IMR-90 (cell line): ENCODE data around the gene BCL6. TPM values are rescaled to one million over a fixed set of nuclear protein-coding genes. Genes with fewer than 3 reads are reported as not detected.

Experiments
- ATAC-seq: fragments of 200-7000 bp; cut with Tn5 transposase; 2 replicates; pipeline ENCODE4 v1.9.1; 2020; ENCODE audit warnings: low read depth, mild to moderate bottlenecking, moderate library complexity
- BruUV-seq: library from RNA; stranded (reverse); fragments of 400-500 nt; replicated peaks from 2 replicates; lab custom pipeline; 2021; lab: Mats Ljungman, UMichigan
- CTCF ChIA-PET: fragments of 300-600 bp; formaldehyde crosslinking; extraction: SDS; loops from one replicate; lab custom pipeline; 2021; ENCODE audit warnings: antibody characterized with exemption; lab: Yijun Ruan, JAX
- POLR2A ChIA-PET: fragments of 300-600 bp; sonication (Branson Sonifier 250); formaldehyde crosslinking; loops from one replicate; lab custom pipeline; 2022; ENCODE audit warnings: antibody characterized with exemption; ENCODE audit not compliant: unreplicated experiment; lab: Charles Lee
- DNase-seq: peaks from one replicate; pipeline ENCODE4 v3.0.0; 2013
- H2AFZ ChIP-seq: replicated peaks from 2 replicates; pipeline ENCODE3; 2013; ENCODE audit warnings: low read length, mild to moderate bottlenecking; ENCODE audit not compliant: poor library complexity
- H2AK5ac ChIP-seq: 2 replicates; pipeline ENCODE4 v1.6.1; 2013; ENCODE audit warnings: low read depth, low read length, inconsistent platforms
- H2AK9ac ChIP-seq: replicated peaks from 2 replicates; pipeline ENCODE3; 2013; ENCODE audit warnings: mild to moderate bottlenecking, low read depth, low read length, moderate library complexity; ENCODE audit not compliant: poor library complexity
- H2BK120ac ChIP-seq: 2 replicates; pipeline ENCODE4 v1.6.1; 2013; ENCODE audit warnings: low read depth, low read length, inconsistent platforms
- H2BK15ac ChIP-seq: 3 replicates; pipeline ENCODE4 v1.6.1; 2013; ENCODE audit warnings: low read depth, low read length, inconsistent platforms
- H2BK20ac ChIP-seq: 2 replicates; pipeline ENCODE4 v1.6.1; 2013; ENCODE audit warnings: low read depth, mild to moderate bottlenecking, inconsistent platforms, low read length, moderate library complexity
- H2BK5ac ChIP-seq: 2 replicates; pipeline ENCODE4 v1.6.1; 2013; ENCODE audit warnings: mild to moderate bottlenecking, low read depth, low read length, inconsistent platforms; ENCODE audit not compliant: poor library complexity, severe bottlenecking
- H3K14ac ChIP-seq: replicated peaks from 2 replicates; pipeline ENCODE4 v1.6.1; 2013; ENCODE audit warnings: low read depth, low read length, inconsistent platforms
- H3K18ac ChIP-seq: 2 replicates; pipeline ENCODE4 v1.6.1; 2013; ENCODE audit warnings: low read depth, low read length, control low read depth
- H3K23ac ChIP-seq: 2 replicates; pipeline ENCODE4 v1.6.1; 2013; ENCODE audit warnings: low read depth, low read length, inconsistent platforms
- H3K27ac ChIP-seq: 2 replicates; pipeline ENCODE4 v1.5.1; 2013; ENCODE audit warnings: mild to moderate bottlenecking, control low read depth, low read length; ENCODE audit not compliant: insufficient read depth
- H3K27me3 ChIP-seq: 2 replicates; pipeline ENCODE4 v1.6.1; 2013; ENCODE audit warnings: low read length; ENCODE audit not compliant: control insufficient read depth, insufficient read depth
- H3K36me3 ChIP-seq: 2 replicates; pipeline ENCODE4 v1.6.1; 2013; ENCODE audit warnings: low read length, mixed read lengths; ENCODE audit not compliant: control insufficient read depth, insufficient read depth
- H3K4ac ChIP-seq: 2 replicates; pipeline ENCODE4 v1.6.1; 2013; ENCODE audit warnings: low read depth, low read length, inconsistent platforms
- H3K4me1 ChIP-seq: 2 replicates; pipeline ENCODE4 v1.6.1; 2013; ENCODE audit warnings: low read length, mixed read lengths; ENCODE audit not compliant: control insufficient read depth, insufficient read depth
- H3K4me2 ChIP-seq: 2 replicates; pipeline ENCODE4 v1.6.1; 2013; ENCODE audit warnings: low read depth, mild to moderate bottlenecking, control low read depth, low read length, moderate library complexity
- H3K4me3 ChIP-seq: 2 replicates; pipeline ENCODE4 v1.5.1; 2013; ENCODE audit warnings: low read depth, mild to moderate bottlenecking, control low read depth, low read length, moderate library complexity; ENCODE audit not compliant: insufficient read depth
- H3K56ac ChIP-seq: 2 replicates; pipeline ENCODE4 v1.6.1; 2013; ENCODE audit warnings: low read length, inconsistent platforms; ENCODE audit not compliant: insufficient read depth; ENCODE audit errors: extremely low read depth
- H3K79me1 ChIP-seq, 2 experiments: 2 replicates each; pipeline ENCODE4 v1.6.1; 2013; ENCODE audit warnings: low read length in 2 of 2, inconsistent platforms in 1 of 2, low read depth in 1 of 2
- H3K9ac ChIP-seq: 2 replicates; pipeline ENCODE4 v1.6.1; 2013; ENCODE audit warnings: low read depth, low read length, control low read depth
- H3K9me1 ChIP-seq: 2 replicates; pipeline ENCODE4 v1.6.1; 2013; ENCODE audit warnings: low read length, inconsistent platforms; ENCODE audit not compliant: insufficient read depth
- H3K9me3 ChIP-seq: 2 replicates; pipeline ENCODE4 v1.6.1; 2013; ENCODE audit warnings: low read length; ENCODE audit not compliant: control insufficient read depth, insufficient read depth
- H4K20me1 ChIP-seq: 2 replicates; pipeline ENCODE4 v1.6.1; 2013; ENCODE audit warnings: low read length, inconsistent platforms; ENCODE audit not compliant: insufficient read depth
- H4K5ac ChIP-seq: 2 replicates; pipeline ENCODE4 v1.6.1; 2013; ENCODE audit warnings: mild to moderate bottlenecking, low read depth, low read length, control low read depth
- H4K8ac ChIP-seq, 2 experiments: 2 replicates each; pipeline ENCODE4 v1.6.1; 2013; ENCODE audit warnings: low read depth in 2 of 2, low read length in 2 of 2, control low read depth in 1 of 2, inconsistent platforms in 1 of 2
- H4K91ac ChIP-seq: 2 replicates; pipeline ENCODE4 v1.6.1; 2013; ENCODE audit warnings: low read depth, low read length, inconsistent platforms; ENCODE audit not compliant: insufficient read depth
- CHD1 ChIP-seq: IDR thresholded peaks from 2 replicates; pipeline ENCODE4 v1.6.1; 2012; ENCODE audit warnings: low read depth, low read length, improper control_type of control experiment
- FOS ChIP-seq: fragments of 150-350 bp; IDR thresholded peaks from 2 replicates; pipeline ENCODE4 v1.6.1; 2016; ENCODE audit warnings: low read depth, low read length
- MAZ ChIP-seq: IDR thresholded peaks from 2 replicates; pipeline ENCODE4 v1.6.1; 2012; ENCODE audit warnings: low read depth, mild to moderate bottlenecking, low read length, improper control_type of control experiment, moderate library complexity, borderline replicate concordance
- MXI1 ChIP-seq: IDR thresholded peaks from 2 replicates; pipeline ENCODE4 v1.6.1; 2012; ENCODE audit warnings: low read depth, mild to moderate bottlenecking, low read length, moderate library complexity, borderline replicate concordance
- NFE2L2 ChIP-seq: fragments of 150-350 bp; IDR thresholded peaks from 2 replicates; pipeline ENCODE4 v1.6.1; 2016; ENCODE audit warnings: low read depth, mild to moderate bottlenecking, low read length
- RAD21 ChIP-seq: IDR thresholded peaks from 2 replicates; pipeline ENCODE4 v1.6.1; 2012; ENCODE audit warnings: low read length, improper control_type of control experiment
- RCOR1 ChIP-seq: IDR thresholded peaks from 2 replicates; pipeline ENCODE4 v1.6.1; 2012; ENCODE audit warnings: mild to moderate bottlenecking, low read length, improper control_type of control experiment; ENCODE audit not compliant: insufficient replicate concordance
- WGBS, 2 experiments: methylation state at CpG; one replicate each; pipeline versions ENCODE4 v1.1.5 to v1.1.7; 2013; ENCODE audit warnings: missing lambda C conversion rate in 2 of 2; ENCODE audit not compliant: insufficient read length in 1 of 2; ENCODE audit errors: extremely low coverage in 2 of 2; 5-methylcytosine and 5-hydroxymethylcytosine counted together
- dilution Hi-C: fragments of 300-500 bp; cut with HindIII; formaldehyde crosslinking; loops from one replicate; pipeline ENCODE4 v1.14.3; 2018; ENCODE audit warnings: low sequenced_read_pairs; ENCODE audit not compliant: unreplicated experiment
- in situ Hi-C: fragments of 300-500 bp; cut with MboI; formaldehyde crosslinking; loops from 3 replicates; pipeline ENCODE4 v1.14.3; 2019; ENCODE audit warnings: low sequenced_read_pairs, inconsistent platforms, mixed read lengths
- intact Hi-C: fragments of 100-400 bp; cut with micrococcal nuclease; formaldehyde crosslinking; loops from 2 replicates; pipeline ENCODE4 v1.10.0; 2022
- polyA plus RNA-seq, 3 experiments: library from polyadenylated mRNA; depleted of rRNA; stranded (reverse); fragments of >200 nt; gene quantifications; 2 replicates each; pipeline ENCODE4 v1.2.3, GENCODE V29; 2012; ENCODE audit warnings: low replicate concordance in 1 of 3
- total RNA-seq: library from RNA; depleted of rRNA; stranded (reverse); fragments of >200 nt; gene quantifications from 2 replicates; pipeline ENCODE4 v1.2.3, GENCODE V29; 2012
- TF ChIP-seq, protein P1 (sequence below): conservative IDR thresholded peaks from 2 replicates; pipeline ENCODE4 v1.5.1; 2012; ENCODE audit warnings: mild to moderate bottlenecking, low read depth, low read length, improper control_type of control experiment

The BCL6 gene
- total and polyA plus RNA-seq, 2 of the 4 experiments (the other 2 are of a cell fraction) = 19.7 to 22.6 TPM

DNA sequence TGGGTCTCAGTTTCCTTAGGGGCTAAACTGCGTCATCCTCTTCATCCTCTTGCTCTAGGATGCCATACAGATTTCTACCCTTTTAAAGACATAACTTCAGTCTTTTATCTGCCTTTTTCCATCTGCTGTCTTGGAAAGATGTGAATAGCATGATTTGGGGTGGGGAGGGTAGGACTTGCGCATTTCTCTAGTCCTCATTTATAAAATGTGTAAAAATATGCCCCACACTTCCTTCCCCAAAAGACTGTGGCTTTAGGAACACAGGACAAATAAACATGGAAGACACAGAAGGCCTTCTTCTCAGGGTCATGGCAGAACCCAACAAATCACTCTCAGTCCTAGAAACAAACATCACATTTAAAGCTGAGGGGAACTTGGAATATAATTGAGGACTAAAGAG, 48.4 kb upstream of the BCL6 start:
- dilution Hi-C loops = no loop called here
- Histone ChIP-seq H3K23ac (no peak overlapping the region), H4K91ac (no peak overlapping the region), H3K79me1 (no peaks in the 10 kb centered on the region), H3K27ac (no peak overlapping the region), H3K36me3 (no peaks in the 10 kb centered on the region), H2AK9ac (no peak overlapping the region), H3K4me2 (no peak overlapping the region), H2BK5ac (no peak overlapping the region), H3K4ac (no peak overlapping the region), H3K4me1 (no peaks in the 10 kb centered on the region), H3K9me3 (no peaks in the 10 kb centered on the region; the same call in 1 of the 2 replicates), H3K4me3 (no peak overlapping the region), H3K14ac (no peak overlapping the region), H2AK5ac (no peak overlapping the region), H3K18ac (no peak overlapping the region), H2BK20ac (no peak overlapping the region), H2AFZ (no peak overlapping the region), H3K9me1 (no peaks in the 10 kb centered on the region), H4K20me1 (no peaks in the 10 kb centered on the region), H3K9ac (no peak overlapping the region), H4K8ac (no peak overlapping the region), H3K56ac (no peak overlapping the region), H4K5ac (no peak overlapping the region), H2BK15ac (no peak overlapping the region), H3K27me3 (peaks cover 43% of the 10 kb centered on the region), H2BK120ac (no peak overlapping the region)
- no peak for TF ChIP-seq CHD1
- TF ChIP-seq NFE2L2 = no peak
- TF ChIP-seq, protein P1, sequence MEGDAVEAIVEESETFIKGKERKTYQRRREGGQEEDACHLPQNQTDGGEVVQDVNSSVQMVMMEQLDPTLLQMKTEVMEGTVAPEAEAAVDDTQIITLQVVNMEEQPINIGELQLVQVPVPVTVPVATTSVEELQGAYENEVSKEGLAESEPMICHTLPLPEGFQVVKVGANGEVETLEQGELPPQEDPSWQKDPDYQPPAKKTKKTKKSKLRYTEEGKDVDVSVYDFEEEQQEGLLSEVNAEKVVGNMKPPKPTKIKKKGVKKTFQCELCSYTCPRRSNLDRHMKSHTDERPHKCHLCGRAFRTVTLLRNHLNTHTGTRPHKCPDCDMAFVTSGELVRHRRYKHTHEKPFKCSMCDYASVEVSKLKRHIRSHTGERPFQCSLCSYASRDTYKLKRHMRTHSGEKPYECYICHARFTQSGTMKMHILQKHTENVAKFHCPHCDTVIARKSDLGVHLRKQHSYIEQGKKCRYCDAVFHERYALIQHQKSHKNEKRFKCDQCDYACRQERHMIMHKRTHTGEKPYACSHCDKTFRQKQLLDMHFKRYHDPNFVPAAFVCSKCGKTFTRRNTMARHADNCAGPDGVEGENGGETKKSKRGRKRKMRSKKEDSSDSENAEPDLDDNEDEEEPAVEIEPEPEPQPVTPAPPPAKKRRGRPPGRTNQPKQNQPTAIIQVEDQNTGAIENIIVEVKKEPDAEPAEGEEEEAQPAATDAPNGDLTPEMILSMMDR = no peak
- TF ChIP-seq MAZ = no peak
- TF ChIP-seq FOS = no peak
- TF ChIP-seq MXI1 = no peak
- no peak for TF ChIP-seq RCOR1
- TF ChIP-seq RAD21 = no peak
- in situ Hi-C loops = no loop called here
- DNase-seq (no peak), ATAC-seq (no peak)
- POLR2A ChIA-PET = no interaction called here
- 100% methylated on average over 1 of the region's 2 CpGs; no CpG with 5 or more reads in 1 of the 2 experiments for WGBS, 2 experiments
- BruUV-seq = no TSS peak
- CTCF ChIA-PET = no interaction called here
- intact Hi-C loops = no loop called here
